HEK293T (cell line): Measurements from ENCODE around the gene PRMT1.

Experiments used
- ARNT ChIP-seq: fragments of 450-650 bp; IDR thresholded peaks from 2 replicates; pipeline ENCODE4 v1.6.1; 2017; ENCODE audit warnings: mild to moderate bottlenecking
- CTBP1 ChIP-seq: fragments of 450-650 bp; IDR thresholded peaks from 2 replicates; pipeline ENCODE4 v1.6.1; 2016; ENCODE audit warnings: borderline replicate concordance
- FOXM1 ChIP-seq: fragments of 450-650 bp; IDR thresholded peaks from 2 replicates; pipeline ENCODE4 v1.6.1; 2017; ENCODE audit warnings: mild to moderate bottlenecking, borderline replicate concordance
- LEF1 ChIP-seq: fragments of 450-650 bp; IDR thresholded peaks from 2 replicates; pipeline ENCODE4 v1.6.1; 2017; ENCODE audit warnings: mild to moderate bottlenecking, borderline replicate concordance
- PKNOX1 ChIP-seq: fragments of 450-650 bp; IDR thresholded peaks from 2 replicates; pipeline ENCODE4 v1.6.1; 2016
- SP1 ChIP-seq: fragments of 450-650 bp; IDR thresholded peaks from 2 replicates; pipeline ENCODE4 v1.6.1; 2017
- ZNF384 ChIP-seq: fragments of 450-650 bp; IDR thresholded peaks from 2 replicates; pipeline ENCODE4 v1.6.1; 2016

GRCh38 chr19:49637821-49638738, 39.0 kb upstream of the PRMT1 start:
- TF ChIP-seq PKNOX1 = no peak
- TF ChIP-seq SP1 = no peak
- TF ChIP-seq LEF1 = no peak
- TF ChIP-seq CTBP1 = no peak
- no peak for TF ChIP-seq FOXM1
- TF ChIP-seq ZNF384 = no peak
- no peak for TF ChIP-seq ARNT
